ENCODE results near the gene TNS2.

The TNS2 gene

DNA sequence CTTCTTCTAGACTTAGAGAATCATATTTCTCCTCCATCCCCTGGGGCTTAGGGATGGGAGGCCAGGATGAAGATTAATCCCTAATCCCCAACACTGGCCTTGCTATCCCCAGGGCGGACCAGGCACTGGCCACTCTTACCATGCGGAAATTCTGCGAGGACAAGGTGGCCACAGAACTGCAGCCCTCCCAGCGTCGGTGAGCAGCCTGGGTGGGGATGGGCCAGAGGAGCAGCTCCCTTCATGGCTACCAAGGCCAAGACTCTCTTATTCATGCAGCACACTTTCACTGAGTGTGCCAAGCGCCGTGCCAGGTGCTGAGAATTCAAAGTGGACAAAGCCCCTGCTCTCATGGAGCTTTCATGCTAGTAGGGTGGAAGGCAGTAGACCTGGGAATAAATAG is 7.0 kb downstream of the TNS2 start:
- no peak for DNase-seq (ENCODE audit: low read depth)

DNA sequence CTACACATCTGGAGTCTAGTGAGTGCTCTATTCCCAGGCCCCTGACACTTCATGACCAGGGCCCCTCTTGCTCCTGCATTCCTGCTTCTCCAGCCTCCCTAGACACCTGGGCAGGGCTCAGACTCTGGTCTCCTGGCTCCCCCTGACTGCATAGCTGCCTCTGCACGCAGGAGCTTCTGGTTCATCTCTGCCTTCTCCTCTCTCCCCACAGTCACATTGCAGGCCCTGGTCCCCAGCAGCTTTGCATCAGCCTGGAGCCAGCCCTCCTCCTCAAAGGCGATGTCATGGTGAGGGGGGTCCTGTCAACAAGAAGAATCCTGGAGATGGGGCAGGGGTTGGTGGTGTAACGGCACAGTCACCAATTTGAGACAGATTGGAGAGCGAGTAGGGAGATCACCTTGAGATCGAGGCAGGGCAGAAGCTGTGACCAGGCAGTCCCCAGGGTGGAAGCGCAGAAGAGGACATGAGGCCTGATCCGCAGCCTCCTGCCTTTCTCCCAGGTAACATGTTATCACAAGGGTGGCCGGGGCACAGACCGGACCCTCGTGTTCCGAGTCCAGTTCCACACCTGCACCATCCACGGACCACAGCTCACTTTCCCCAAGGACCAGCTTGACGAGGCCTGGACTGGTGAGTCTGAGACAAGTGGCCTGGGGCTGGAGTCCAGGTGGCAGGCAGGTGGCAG is 8.1 kb downstream of the TNS2 start:
- DNase-seq (ENCODE audit: low read depth), result no peak

DNA sequence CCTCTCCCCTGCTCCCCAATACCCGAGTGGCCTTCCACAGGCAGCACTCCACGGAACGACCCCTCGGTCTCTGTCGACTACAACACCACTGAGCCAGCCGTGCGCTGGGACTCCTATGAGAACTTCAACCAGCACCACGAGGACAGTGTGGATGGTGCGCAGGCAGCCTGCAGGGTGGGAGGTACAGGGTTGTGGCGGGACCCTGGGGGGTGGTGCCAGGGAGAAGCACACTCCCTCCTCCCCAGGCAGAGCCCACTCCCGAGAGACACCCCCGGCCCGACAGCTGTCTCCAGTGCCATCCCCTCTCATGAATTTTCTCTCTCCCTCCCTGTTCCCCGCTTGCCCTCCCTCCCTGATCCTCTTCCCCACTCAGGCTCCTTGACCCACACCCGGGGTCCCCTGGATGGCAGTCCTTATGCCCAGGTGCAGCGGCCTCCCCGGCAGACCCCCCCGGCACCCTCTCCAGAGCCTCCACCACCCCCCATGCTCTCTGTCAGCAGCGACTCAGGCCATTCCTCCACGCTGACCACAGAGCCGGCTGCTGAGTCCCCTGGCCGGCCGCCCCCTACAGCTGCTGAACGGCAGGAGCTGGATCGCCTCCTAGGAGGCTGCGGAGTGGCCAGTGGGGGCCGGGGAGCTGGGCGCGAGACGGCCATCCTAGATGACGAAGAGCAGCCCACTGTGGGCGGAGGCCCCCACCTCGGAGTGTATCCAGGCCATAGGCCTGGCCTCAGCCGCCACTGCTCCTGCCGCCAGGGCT is 9.0 kb downstream of the TNS2 start:
- no peak for DNase-seq (ENCODE audit: low read depth)

DNA sequence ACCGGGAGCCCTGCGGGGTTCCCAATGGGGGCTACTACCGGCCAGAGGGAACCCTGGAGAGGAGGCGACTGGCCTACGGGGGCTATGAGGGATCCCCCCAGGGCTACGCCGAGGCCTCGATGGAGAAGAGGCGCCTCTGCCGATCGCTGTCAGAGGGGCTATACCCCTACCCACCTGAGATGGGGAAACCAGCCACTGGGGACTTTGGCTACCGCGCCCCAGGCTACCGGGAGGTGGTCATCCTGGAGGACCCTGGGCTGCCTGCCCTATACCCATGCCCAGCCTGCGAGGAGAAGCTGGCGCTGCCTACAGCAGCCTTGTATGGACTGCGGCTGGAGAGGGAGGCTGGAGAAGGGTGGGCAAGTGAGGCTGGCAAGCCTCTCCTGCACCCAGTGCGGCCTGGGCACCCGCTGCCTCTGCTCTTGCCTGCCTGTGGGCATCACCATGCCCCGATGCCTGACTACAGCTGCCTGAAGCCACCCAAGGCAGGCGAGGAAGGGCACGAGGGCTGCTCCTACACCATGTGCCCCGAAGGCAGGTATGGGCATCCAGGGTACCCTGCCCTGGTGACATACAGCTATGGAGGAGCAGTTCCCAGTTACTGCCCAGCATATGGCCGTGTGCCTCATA is 9.7 kb downstream of the TNS2 start:
- DNase-seq (ENCODE audit: low read depth), result no peak

DNA sequence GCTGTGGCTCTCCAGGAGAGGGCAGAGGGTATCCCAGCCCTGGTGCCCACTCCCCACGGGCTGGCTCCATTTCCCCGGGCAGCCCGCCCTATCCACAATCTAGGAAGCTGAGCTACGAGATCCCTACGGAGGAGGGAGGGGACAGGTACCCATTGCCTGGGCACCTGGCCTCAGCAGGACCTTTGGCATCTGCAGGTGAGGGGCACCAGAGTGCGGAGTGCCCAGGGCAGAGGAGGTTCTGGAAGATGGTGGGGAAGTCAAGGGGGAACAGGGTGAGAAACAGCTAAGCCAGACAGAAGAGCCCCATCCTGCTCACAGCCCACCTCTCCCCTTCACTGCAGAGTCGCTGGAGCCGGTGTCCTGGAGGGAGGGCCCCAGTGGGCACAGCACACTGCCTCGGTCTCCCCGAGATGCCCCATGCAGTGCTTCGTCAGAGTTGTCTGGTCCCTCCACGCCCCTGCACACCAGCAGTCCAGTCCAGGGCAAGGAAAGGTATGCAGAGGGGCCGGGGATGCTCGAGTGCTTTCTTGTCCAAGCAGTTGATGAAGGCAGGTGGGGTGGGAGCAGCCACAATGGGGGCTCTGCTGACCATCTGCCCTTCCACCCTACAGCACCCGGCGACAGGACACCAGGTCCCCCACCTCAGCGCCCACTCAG is 10.3 kb downstream of the TNS2 start:
- no peak for DNase-seq (ENCODE audit: low read depth)

DNA sequence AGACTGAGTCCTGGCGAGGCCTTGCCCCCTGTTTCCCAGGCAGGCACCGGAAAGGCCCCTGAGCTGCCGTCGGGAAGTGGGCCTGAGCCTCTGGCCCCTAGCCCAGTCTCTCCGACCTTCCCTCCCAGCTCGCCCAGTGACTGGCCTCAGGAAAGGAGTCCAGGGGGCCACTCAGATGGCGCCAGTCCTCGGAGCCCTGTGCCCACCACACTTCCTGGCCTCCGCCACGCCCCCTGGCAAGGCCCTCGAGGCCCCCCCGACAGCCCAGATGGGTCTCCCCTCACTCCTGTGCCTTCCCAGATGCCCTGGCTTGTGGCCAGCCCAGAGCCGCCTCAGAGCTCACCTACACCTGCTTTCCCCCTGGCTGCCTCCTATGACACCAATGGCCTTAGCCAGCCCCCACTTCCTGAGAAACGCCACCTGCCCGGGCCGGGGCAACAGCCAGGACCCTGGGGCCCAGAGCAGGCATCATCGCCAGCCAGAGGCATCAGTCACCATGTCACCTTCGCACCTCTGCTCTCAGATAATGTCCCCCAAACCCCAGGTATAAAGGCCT is 10.9 kb downstream of the TNS2 start:
- no peak for DNase-seq (ENCODE audit: low read depth)

DNA sequence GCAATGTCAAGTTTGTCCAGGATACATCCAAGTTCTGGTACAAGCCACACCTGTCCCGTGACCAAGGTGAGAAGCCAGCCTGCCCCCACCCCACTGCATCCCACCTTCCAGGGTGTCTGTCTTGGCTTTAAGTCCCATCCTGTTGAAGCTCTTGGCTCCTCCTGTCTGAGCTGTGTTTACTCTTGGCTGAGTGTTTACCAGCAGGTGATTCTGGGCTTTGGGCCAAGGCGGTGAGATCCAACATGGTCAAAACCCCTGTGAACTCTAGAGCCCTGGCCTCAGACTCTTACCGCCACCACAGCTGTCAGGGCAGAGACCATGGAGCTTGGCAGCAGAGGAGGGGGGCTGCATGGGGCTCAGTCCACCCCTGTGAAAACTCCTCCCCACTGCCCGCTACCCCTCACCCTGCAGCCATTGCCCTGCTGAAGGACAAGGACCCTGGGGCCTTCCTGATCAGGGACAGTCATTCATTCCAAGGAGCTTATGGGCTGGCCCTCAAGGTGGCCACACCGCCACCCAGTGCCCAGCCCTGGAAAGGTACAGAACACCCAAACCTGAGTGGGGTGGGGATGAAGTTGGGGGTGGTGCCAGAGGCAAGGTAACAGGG is 11.6 kb downstream of the TNS2 start:
- no peak for DNase-seq (ENCODE audit: low read depth)

DNA sequence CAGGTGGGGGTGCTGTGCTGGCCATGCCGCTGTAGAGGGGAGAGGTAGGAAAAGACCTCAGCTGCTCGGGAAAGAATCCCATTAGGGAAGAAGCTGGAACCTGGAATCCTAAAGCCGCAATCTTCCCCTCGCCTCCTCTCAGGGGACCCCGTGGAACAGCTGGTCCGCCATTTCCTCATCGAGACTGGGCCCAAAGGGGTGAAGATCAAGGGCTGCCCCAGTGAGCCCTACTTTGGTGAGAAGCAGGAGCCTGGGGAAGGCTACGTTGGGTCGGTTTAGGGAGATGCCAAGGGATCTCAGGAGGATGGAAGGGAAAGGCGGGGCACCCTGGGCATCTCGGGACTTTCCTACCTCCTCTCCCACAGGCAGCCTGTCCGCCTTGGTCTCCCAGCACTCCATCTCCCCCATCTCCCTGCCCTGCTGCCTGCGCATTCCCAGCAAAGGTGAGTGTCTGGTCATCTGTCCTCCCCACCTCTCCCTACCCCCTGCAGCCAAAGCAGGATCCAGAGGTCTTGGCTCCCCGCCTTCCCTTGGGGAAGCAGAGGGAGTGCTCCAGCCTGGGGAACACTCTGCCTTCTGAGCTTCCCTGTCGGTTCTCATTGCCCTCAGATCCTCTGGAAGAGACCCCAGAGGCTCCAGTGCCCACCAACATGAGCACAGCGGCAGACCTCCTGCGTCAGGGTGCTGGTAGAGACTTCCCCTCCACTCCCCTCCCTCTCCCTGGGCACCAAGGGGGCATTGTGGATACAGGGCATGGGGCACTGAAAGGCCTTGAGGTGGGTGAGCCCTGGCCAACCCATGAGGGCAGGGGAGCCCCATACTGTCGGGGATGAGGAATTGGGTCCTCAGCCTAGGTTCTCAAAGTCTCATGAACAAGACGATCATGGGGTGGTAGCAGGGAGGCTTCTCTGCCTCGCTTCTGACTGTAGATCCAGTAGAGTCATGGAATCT is 12.4 kb downstream of the TNS2 start:
- DNase-seq (ENCODE audit: low read depth), result no peak

DNA sequence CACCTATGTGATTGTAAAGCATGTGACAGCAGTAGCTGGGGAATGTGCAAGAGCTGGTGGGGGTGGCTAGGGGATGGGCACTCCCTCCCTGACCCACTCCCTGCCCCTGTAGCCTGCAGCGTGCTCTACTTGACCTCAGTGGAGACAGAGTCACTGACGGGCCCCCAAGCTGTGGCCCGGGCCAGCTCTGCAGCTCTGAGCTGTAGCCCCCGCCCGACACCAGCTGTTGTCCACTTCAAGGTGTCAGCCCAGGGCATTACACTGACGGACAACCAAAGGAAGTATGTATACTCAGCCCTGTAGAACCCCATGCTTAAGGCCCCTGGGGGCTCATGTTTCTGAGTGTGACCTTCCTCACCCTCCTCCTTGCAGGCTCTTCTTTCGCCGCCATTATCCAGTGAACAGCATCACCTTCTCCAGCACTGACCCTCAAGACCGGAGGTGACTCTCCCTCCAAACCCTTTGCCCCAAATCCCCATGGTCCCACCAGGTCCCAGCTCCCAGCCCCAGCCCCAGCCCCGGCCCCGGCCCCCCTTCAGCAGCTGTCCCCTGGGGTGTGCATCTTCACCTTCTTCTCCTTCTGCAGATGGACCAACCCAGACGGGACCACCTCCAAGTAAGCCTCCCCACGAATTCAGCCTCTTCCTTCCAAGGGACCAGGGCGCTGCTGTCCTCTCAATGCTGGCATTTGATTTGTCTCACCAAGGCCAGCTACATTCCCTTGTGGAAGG is 13.3 kb downstream of the TNS2 start:
- no peak for DNase-seq (ENCODE audit: low read depth)

DNA sequence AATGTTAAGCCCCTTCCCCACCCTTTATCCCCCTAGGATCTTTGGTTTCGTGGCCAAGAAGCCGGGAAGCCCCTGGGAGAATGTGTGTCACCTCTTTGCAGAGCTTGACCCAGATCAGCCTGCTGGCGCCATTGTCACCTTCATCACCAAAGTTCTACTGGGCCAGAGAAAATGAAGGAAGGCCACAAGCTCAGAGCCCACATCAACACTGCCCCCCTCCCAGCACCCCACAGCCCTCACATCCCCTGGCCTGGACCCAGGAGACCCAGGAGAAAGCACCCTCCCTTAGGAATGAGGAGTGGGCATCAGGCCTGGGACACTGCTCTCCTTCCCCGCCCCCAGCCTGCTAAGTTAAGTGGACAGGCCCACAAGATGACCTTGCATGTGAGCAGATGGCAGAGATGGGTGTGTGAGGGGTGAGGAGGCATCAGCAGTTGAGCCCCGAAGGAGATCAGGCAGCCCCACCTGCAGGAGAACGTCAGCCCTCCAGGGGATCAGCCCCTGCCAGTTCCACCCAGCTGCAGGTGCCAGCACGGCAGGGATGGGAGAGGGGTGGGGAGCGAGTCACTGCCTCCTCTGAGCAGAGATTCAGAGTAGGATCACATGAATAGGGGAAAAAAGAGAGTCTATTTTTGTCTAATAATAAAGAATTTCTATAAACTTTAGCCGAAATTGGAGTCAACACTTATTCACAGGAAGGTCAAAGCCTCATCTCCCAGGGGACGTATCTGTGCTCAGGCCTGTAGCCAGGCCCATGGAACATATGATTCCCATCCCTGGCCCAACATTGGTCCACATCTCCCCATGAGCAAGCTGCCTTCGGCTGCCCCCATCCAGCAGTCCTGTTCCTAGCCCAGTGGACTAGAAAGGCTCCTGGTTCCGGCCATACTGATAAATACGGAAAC is 14.1 kb downstream of the TNS2 start:
- no peak for DNase-seq (ENCODE audit: low read depth)

DNA sequence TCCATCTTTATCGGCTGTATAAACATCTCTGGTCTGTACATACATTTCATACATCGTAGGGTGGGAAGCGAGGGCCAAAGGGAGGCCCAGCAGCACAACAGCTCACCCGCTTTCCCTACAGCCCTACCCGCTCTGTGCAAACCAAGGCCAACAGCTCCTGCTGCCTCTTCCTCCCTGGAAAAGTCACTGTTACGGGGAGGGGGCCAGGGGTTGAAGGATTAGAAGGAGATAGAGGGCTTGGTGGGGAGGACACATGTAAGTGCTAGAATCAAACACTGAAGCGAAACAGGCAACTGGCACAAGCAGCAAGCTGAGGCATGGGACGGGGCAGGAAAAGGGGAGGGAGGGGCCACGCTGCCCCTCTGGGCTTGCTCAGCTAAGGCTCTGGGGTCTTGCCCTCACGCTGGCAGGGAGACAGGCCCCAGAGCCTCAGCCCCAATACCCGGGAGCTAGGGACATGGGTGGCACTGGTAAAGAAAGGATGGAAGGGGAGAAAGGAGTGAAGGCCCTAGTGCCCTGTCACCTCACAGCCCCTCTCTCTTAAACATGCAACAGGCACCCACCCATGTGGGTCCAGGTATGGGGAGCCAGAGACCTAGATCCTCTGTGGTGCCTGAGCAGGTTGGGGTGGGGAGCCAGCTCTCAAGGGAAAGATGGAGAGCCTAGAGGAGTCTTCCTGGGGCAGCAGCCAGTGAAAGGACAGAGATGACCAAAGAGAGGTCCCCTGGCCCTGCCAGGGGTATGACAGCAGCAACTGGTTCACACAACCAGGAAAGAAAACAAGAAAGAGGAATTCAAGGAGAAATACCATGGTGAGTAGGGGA is 15.0 kb downstream of the TNS2 start:
- no peak for DNase-seq (ENCODE audit: low read depth)

DNA sequence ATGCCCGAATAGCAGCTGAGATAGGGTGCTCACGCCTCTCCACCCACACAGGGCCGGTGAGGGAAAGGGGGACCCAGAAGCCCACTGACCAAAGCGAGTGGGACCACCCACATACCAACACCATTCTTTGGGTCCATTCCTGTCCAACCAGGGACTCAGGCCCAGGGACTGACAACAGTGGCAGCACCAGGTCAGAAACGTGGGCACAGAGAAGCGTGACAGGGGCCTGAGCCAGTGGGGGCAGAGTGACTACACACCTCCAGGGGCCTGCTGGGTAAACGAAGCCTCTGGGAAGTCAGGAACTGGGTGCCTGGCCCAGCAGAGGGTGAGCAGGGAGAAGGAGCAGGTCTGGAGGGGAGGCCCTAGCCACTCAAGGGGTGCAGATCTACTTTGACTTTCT is 15.6 kb downstream of the TNS2 start:
- no peak for DNase-seq (ENCODE audit: low read depth)

DNA sequence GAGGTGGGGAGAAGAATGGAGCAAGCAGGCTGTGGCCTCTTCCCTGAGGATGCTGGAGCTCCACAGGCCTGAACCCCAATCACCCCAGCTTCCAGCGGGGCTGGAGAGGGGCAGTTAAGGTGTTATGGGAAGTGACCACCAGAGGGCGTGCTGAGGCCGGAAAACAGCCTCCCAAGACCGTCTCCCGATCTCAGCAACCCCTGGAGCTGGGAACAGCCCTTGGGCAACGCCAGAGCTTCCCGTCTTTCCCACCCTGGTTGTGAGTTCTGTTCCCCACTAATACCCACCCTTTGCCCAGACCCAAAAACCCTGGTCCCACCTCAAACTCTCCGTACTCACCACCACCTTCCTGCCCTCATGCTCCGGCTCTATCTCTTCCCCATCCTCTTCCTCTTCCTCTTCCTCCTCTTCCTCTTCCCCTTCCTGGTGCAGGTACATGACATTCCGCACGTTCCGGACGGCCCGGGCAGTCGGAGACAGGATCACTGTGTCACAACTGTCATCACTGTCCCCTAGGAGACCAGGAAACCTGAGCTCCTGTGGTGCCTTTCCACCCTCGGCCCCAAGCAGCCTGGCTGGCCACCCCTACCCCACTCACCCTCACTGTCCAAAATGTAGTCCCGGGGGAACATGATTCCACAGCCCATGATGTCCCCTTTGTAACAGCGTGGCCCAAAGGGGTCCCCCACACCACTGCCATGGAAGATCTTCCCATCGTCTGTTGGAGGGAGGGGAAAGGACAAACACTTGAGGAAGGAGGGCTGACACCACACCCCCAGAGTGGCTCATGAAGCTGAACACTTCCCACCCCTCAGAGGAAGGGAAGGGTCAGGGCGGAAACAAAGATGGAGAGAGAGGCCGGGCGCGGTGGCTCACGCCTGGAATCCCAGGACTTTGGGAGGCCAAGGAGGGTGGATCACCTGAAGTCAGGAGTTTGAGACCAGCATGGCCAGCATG is 16.4 kb downstream of the TNS2 start:
- peak; percentile 55 for DNase-seq (ENCODE audit: low read depth)

DNA sequence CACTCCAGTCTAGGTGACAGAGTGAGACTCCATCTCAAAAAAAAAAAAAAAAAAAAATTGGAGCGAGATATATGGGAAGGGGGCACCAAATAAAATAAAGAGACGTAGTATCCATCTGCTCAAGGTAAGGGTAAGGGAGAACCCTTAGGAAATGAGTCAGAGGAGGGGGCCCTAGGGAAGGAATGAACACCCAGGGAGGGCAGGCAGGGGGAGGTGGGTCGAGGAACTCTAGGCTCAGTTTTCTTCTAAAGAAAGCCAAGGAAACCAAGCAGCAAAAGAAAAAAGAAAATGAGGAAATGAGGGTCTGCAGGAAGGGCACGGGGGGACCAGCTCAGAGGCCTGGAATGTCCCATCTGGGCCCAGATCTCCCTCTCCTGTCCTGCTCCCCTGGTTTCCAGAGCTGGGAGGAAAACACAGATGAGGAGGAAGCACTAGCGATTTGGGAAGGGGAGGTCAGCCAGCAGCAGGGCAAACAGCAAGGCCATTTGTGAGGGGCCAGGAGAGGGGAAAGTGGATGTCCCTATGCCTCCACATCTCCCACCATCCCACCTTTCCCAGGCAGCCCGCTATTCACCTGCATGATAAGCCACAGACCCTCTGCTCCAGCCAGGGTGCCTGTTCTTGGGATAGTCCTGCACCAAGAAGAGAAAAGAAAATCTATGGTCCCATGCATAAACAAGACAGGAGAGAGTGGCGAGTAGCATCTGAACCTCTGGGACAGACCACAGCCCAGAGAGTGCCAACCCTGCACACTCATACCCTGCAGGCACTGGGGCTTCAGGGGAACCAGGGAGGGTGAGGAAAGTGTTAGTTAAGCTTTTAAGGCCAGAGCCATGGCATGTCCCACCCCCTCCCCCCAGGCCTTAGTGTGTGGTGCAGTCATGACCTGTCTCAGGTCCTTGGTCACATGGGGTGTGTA is 17.5 kb downstream of the TNS2 start:
- no peak for DNase-seq (ENCODE audit: low read depth)

DNA sequence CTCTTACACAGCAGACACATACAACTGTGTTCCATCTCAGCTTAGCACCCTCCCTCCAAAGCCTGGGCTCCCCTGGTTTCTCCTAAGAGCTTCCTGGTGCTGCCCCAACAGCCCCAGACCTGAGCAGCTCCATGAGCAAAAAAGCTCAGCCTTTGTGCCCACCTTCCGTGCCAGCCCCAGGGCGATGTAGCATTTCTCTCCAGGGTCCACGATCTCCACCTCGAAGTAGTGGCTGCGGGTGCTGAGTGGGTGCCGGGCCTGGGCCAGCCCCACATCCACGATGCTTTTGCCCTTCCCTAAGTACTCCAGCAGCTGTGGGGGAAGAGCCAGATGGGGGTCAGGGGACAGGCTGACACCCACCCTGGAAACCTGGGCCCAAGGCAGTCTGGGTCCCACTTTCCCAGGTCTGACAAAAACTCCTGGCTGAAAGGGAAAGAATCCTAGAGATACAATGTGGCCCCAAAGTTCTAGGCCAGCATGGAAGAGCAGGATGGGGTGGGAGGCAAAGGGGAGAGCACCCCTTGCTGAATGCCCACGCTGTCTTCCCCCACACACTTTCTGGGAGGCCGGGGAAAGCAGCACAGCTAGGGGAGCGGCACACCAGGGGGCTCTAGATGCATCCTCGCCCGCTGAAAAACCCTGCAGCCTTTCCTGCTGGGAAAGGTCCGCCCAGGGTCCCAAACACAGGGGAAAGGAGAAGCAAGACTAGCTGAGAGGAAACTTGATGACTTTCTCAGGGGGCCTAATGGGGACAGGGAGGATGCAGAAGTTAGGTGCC is 18.3 kb downstream of the TNS2 start:
- no peak for DNase-seq (ENCODE audit: low read depth)

Measured in activated T-helper 9 cell treated with anti-CD3 and anti-CD28 coated beads, Interleukin-2, amount 50 U/mL, for 16 hours (primary cell).